Retinal pigment epithelial cell (primary cell): ENCODE results near the gene ZDHHC1.

ENCODE experiments used
- DNase-seq: peaks from one replicate; pipeline ENCODE4 v3.0.0-alpha.2; 2010; ENCODE audit warnings: low read depth
- H3K4me3 ChIP-seq: 2 replicates; pipeline ENCODE4 v1.5.1; 2011; ENCODE audit warnings: mild to moderate bottlenecking, low read length, control low read depth, moderate library complexity
- TF ChIP-seq, protein P1 (sequence below): conservative IDR thresholded peaks from 2 replicates; pipeline ENCODE4 v1.5.1; 2011; ENCODE audit warnings: low read depth, low read length, control low read depth, inconsistent platforms

Gene ZDHHC1

DNA sequence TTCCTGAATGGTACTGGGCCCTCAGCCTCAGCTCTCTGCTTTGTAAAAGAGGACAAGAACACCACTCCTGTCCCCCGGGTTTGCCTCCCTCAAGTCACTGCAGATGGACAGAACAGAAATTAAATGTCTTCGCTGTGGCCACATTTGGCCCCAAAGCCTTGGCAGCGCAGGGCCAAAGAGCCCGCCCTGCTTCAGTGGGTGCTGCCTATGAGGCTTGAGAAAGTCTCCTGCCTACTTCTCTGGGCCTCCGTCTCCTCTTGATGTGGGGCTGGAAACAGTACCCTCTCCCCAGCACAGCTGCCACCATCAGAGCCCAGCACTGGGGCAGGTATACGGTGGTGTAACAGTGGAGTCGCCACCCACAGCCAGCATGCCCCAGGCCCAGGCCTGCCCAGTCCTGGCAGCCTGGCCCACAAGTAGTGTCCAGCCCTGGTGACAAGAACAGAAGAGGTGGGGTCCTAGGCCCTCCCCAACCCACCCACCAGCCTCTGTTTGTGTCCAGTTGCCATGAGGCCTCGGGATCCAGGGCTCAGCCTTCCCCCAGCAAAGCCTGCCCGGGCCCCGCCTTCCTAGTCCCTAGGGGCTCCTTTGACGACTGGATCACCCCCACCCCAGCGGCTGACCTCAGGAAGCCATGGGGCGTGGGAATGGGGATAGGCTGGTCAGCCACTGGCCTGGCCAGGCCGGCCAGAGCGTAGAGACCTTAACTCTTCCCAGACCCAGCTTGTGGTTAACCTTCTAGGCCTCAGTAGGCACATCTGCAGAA lies 19.1 kb downstream of the ZDHHC1 start:
- DNase-seq: no peak
- TF ChIP-seq, protein P1, sequence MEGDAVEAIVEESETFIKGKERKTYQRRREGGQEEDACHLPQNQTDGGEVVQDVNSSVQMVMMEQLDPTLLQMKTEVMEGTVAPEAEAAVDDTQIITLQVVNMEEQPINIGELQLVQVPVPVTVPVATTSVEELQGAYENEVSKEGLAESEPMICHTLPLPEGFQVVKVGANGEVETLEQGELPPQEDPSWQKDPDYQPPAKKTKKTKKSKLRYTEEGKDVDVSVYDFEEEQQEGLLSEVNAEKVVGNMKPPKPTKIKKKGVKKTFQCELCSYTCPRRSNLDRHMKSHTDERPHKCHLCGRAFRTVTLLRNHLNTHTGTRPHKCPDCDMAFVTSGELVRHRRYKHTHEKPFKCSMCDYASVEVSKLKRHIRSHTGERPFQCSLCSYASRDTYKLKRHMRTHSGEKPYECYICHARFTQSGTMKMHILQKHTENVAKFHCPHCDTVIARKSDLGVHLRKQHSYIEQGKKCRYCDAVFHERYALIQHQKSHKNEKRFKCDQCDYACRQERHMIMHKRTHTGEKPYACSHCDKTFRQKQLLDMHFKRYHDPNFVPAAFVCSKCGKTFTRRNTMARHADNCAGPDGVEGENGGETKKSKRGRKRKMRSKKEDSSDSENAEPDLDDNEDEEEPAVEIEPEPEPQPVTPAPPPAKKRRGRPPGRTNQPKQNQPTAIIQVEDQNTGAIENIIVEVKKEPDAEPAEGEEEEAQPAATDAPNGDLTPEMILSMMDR: no peak
- no peak overlapping the region for H3K4me3 ChIP-seq

DNA sequence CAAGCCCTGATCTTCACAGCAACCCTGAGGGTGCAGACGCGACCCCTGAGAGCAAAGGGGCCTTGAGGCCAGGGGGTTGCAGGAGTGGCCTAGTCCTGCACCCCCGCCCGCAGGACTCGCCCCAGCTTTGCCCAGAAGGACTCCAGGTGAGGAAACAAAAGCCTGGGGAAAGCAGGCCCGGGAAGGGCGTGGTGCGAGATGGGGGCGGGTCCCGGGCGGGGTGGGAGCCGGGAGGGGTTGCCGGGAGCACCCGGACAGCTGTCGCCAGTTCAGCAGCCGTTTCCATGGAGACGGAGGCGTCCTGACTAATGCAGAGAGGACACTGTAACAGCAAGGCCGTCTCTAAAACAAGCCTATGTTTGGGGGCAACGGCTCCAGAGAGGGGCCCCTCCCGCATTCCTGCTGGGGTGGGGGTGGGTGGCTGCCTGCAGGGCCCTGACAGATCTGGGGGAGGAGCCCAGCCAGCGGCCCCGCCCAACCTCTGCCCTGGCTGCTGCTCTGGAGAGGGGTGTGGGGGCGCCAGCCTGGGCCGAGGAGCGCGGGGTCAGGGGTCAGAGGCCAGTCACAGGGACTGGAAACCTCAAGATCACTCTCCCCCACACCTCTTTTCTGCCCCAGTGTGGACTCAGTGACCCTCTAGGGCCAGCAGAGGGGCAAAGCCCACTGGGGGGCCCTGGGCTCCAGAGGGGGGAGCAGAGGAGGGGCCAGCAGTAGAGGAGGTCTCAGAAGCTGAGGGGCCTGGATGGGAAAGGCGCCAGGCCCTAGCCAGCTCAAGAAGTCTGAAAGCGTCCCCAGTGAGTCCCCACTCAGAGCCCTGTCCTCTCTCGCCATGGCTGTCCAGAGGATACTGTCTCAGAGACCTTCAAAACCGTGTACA lies 19.9 kb downstream of the ZDHHC1 start:
- H3K4me3 ChIP-seq: no peak overlapping the region
- peak; percentile 49 for DNase-seq
- TF ChIP-seq, protein P1: no peak

DNA sequence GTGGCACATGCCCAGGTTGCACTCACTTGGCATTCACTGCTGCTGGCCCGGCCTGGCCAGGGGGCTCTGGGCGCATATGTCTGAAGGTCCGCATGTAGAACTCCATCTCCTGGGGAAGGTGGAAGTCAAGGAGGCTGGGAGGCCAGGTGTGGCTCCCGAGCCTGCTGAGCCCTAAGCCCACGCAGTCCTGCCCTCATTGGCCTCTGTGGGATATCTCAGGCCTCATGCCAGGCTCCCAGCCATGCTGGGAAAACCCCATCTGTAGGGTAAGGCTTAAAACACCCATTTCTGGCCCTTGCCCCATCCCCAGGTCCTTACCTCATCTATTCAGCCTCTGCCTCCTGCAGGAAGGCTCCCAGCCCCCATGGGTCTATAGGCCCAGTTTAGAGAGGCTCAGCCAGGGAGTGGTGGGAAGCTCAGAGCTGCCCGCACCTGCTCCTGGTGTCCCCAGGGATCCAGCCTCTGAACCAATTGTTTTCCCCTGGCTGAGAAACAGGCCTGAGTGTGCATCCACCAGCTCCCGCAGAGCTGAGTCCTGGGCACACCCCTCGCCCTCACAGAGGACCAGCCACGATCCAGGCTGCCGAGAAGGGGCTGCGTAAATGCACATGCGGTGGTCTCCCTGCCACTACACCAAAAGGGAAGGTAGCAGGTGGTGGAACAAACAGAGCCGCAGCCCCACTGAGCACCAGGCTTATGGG lies 20.7 kb downstream of the ZDHHC1 start:
- H3K4me3 ChIP-seq: no peak overlapping the region
- DNase-seq: no peak
- TF ChIP-seq, protein P1: no peak

DNA sequence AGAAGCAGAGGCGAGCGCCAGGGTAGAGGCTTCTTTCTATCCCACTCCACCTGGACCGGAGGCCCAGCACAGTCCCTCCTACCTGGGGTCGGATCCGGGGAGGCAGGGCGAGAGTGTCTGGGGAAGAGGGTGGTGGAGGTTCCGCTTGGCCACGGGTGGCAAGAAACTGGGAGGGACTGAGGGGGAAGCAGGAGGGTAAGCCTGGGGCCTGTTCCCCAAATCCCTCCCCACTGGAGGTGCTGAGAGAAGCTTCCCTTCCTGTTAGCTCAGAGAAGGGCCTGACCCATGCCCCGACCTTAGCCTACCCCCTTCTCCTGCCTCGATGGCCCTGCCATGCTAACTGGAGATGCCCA lies 21.2 kb downstream of the ZDHHC1 start:
- no peak for DNase-seq
- no peak overlapping the region for H3K4me3 ChIP-seq
- TF ChIP-seq, protein P1: no peak

DNA sequence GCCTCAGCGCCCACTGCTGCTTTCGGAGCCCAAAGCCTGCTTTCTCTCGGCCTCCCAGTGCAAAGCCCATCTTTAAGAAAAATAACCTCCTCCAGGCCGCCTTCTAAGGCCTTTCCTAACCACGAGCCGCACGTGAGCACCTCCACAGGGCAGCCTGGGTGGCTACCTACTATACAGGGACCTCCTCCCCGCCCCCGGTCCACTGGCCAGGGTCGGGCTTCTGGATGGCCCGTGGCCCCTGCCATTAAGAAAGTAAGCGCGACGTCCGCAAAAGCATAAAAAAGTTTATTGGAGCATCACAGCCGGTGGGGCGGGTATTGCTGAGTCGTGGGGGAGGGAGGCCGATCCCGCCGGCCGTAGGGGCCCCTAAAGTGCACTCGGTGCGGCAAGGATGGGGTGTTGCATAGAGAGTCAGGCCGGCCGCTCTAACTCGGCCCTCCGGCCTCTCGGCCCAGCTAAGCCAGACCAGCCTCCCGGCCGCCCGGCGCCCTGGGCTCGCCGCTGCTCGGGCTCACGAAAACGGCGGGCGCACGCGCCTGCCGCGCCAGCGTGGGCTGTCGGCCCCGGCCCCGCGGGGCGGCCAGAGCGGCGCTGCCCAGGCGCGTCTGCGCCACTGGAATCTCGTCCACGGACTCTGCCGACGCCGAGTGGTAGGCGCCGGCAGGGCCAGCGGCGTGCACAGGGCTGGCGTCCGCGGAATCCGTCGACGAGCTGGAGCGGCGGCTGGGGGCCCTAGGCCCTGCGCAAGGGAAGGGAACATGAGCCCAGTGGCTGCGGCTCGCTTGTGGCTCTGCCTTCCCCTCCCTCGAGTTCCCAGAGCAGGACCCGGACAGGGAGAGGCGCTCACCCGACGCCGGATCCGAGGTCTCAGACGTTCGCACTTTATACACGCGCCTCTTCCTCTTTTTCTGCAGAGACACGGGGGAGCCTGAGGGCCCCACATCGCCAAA lies 21.8 kb downstream of the ZDHHC1 start:
- DNase-seq: no peak
- no peak overlapping the region for H3K4me3 ChIP-seq
- TF ChIP-seq, protein P1: no peak

DNA sequence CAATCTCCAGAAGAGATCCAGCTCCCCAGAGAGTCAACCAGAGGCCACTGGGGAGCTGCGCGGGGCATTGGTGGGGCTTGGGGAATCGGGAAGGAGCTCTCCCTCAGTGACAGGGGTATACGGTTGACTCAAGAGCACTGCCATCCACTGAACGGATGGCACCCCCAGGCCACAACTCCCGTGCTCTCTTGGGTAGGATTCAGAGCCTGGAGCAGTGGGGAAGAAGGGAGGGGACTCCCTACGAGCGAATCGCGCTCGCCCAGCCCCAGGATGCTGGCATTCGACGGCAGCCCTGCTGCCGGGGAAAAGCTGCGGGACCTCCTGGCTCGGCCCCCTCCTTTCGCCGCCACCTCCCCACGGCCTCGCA lies 22.5 kb downstream of the ZDHHC1 start:
- DNase-seq: no peak
- TF ChIP-seq, protein P1: no peak
- H3K4me3 ChIP-seq: peak overlapping the region; percentile 39
